AG09309 (cell line): ENCODE measurements around the gene MLEC.

Experiments
- DNase-seq: peaks from one replicate; pipeline ENCODE4 v3.0.0-alpha.2; 2010; ENCODE audit warnings: low read depth
- H3K4me3 ChIP-seq: 2 replicates; pipeline ENCODE4 v1.5.1; 2011; ENCODE audit warnings: mild to moderate bottlenecking, low read depth, low read length, moderate library complexity; ENCODE audit not compliant: control insufficient read depth
- TF ChIP-seq, protein P1 (sequence below): IDR thresholded peaks from 2 replicates; pipeline ENCODE4 v1.5.1; 2011; ENCODE audit warnings: mild to moderate bottlenecking, low read depth, low read length, inconsistent platforms; ENCODE audit not compliant: insufficient read depth, control insufficient read depth; ENCODE audit errors: missing control alignments

The MLEC gene

DNA sequence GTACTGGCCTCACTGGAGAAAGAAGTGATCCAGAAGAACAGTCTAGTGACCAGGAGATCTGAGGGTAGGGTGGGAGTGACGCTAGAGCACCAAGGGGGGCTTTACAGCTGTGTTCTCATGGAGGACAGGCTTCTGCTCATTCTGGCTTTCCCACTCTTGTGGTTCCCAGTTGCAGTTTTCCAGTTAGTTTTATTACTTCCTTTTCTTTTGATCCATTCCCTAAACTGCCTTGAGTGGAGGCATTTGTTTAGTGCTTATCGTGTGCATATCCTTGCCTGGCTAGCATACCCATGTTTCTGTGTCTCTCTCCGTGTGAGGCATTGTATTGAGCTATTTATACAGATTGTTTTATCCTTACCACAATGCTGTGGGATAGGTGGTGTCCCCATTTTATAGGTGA, 4.0 kb downstream of the MLEC start:
- DNase-seq = no peak
- no peak overlapping the region for H3K4me3 ChIP-seq

DNA sequence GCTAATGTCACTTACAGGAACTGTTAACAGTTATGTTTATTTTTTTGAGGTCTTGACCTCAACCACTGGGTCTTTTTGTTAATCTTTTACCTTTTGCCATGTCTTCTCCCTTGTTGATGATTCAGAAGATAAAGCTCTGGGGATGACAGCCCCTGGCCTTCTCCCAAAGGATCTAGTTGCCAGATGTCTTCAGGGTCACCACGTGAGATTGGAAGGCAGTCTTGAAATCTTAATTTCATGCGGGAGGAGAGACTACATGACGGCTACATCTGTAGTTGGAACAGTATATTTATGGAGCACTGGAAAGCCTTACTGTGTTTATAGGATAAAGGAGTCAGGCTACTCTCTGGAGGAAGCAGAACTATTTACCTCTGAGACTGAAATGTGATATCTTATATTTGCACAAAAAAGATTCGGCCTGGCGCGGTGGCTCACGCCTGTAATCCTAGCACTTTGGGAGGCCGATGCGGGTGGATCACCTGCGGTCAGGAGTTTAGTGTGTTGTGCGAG, 5.6 kb downstream of the MLEC start:
- DNase-seq = no peak
- TF ChIP-seq, protein P1, sequence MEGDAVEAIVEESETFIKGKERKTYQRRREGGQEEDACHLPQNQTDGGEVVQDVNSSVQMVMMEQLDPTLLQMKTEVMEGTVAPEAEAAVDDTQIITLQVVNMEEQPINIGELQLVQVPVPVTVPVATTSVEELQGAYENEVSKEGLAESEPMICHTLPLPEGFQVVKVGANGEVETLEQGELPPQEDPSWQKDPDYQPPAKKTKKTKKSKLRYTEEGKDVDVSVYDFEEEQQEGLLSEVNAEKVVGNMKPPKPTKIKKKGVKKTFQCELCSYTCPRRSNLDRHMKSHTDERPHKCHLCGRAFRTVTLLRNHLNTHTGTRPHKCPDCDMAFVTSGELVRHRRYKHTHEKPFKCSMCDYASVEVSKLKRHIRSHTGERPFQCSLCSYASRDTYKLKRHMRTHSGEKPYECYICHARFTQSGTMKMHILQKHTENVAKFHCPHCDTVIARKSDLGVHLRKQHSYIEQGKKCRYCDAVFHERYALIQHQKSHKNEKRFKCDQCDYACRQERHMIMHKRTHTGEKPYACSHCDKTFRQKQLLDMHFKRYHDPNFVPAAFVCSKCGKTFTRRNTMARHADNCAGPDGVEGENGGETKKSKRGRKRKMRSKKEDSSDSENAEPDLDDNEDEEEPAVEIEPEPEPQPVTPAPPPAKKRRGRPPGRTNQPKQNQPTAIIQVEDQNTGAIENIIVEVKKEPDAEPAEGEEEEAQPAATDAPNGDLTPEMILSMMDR = no peak
- no peak overlapping the region for H3K4me3 ChIP-seq

More for the DNA sequence above, 4.0 kb downstream of the MLEC start:
- TF ChIP-seq, protein P1 = no peak

- H3K4me3 ChIP-seq = no peak overlapping the region
- no peak for DNase-seq
- TF ChIP-seq, protein P1 = no peak
Observed at GRCh38 chr12:120693848-120694247, 6.9 kb downstream of the MLEC start.

- no peak for DNase-seq
- TF ChIP-seq, protein P1 = no peak
- no peak overlapping the region for H3K4me3 ChIP-seq
Observed at GRCh38 chr12:120696626-120697025, 9.7 kb downstream of the MLEC start.

DNA sequence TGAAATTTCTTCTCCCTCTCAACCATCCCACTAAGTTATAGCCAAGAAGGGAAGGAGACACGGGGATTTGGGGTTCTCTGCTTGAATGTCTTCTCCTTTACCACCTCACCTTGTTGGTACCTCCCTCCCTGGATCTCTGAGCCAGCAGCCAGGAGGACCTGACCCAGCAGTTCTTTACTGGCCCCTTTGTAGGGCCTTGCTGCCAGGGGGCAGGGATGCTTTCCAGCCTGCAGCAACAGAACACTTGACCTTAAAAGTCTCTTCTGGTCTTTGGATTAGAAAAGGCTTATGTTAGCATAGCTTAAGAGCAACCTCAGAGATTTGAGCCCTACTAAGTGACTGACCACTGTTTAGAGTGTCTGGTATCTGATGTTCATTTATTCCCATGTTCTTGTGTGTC, 10.4 kb downstream of the MLEC start:
- TF ChIP-seq, protein P1 = no peak

DNA sequence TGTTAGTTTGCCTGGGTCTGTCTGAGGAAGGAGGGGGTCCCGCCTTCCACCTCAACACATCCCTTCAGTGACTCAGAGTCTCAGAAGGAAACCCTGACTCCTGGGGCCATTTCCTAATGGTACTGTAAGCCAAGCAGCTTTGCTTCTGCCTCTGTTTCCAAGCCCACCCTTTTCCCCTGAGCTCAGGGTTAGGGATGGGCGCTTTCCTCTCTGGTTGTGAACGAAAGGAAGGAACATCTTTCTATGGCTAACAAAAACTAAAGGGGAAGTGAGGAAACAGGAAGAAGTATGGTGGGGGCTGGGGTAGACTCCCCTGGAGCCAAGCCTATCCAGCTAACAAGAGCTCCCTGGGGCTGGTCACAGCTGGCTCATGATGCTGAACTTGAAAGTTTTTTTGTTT, 11.7 kb downstream of the MLEC start:
- no peak for DNase-seq
- no peak overlapping the region for H3K4me3 ChIP-seq
- TF ChIP-seq, protein P1 = no peak

More for the DNA sequence above, 10.4 kb downstream of the MLEC start:
- no peak overlapping the region for H3K4me3 ChIP-seq
- no peak for DNase-seq

DNA sequence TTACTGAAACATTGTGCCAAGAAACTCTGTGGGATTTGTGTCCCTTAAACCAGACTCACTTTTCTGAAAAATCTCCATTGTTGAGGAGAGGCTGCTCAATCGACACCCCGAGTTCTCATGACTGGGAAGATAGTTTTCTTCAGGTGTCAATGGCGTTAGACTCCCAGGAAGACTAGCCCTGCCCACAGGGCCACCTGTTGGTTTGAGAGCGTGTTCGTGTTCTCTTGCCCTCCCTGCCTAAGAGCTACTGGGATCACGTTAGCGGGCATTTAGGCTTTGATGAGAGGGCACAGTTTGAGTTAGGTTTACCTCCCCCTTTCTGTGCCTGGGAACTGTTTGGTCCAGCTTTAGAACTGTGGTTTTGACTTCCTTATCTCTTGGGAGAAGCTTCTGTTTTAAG, 12.6 kb downstream of the MLEC start:
- TF ChIP-seq, protein P1 = no peak
- DNase-seq = no peak
- no peak overlapping the region for H3K4me3 ChIP-seq
